HG03066 (cell line): ENCODE results near the gene MSX1.
"Not testable (repeated sequence)": the region's sequence is repeated elsewhere in the genome, so short reads cannot be mapped to it uniquely, and the experiment has no call there.

Source experiments
- ATAC-seq: cut with Tn5 transposase; IDR thresholded peaks from one replicate; pipeline ENCODE4 v1.9.1; 2021; ENCODE audit warnings: low read depth; ENCODE audit not compliant: unreplicated experiment

MSX1 gene

DNA sequence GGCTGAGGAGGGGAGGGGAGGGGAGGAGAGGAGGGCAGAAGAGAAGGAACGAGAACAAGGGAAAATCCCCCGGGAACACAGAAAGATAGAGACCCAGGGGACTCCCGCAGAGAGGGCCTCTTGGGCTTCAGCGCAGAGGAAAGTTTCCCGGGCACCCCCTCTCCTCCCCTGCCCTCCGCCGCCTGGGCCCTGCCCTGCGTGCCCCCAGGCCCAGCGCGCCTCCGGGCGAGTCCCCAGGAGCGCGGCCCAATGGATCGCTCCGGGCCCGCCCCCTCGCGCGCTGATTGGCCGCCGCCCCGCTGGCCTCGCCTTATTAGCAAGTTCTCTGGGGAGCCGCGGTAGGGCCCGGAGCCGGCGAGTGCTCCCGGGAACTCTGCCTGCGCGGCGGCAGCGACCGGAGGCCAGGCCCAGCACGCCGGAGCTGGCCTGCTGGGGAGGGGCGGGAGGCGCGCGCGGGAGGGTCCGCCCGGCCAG is at the start of gene MSX1:
Gene MSX1 (plus strand): TSS at position 341 of the 474 bp plus-strand sequence. CDS start 235 bp downstream, outside the sequence.
- ATAC-seq: peak; percentile 80

GRCh38 chr4:4810092-4810774 is 49.2 kb upstream of the MSX1 start:
- no peak for ATAC-seq

DNA sequence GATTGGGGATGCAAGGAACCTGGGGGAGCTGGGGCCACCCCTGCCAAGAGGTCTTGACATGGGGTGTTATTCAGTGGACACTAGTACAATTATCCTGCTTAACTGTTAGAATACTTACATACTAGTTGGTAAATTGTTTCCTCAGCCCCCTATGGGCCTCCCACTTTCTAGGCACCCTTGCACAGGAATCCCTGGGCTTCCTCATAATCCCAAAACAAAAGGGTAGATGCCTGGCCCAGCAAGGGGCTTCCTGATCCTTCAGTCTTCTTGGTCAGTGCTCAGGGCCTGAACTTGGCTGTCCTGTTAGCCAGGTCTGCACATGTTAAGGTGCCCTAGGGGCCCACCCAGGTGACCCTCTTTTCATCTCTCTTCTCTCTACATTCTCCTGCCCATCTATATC is 48.7 kb upstream of the MSX1 start:
- ATAC-seq: no peak

DNA sequence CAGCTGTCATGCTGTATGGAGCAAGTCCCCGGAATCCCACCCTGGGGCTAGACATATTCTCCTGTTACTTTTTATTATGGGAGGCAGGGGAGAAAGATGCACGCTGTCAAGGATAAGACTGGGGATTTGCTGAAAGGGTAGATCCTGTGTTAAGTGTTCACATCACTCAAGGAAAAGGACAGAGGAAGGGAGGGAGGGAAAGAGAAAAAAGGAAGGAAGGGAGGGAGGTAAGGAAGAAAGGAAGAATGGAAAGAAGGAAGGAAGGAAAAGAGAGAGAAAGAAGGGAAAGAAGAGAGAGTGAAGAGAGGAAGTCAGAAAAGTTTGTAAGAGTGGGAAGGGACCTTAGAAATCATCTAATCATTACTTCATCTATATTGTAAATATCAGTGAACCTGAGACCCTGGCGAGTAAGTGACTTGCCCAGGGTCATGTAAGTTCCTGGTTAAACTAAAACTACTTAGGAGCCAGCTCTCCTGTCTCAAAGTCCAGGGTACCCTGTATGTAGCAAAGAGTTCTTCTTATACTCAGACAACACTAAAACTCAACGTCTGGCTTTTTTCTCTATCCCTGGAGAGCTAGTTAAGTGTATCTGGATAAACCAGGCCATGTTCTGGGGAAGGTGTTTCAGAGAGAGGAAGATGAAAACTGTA is 47.2 kb upstream of the MSX1 start:
- no peak for ATAC-seq

DNA sequence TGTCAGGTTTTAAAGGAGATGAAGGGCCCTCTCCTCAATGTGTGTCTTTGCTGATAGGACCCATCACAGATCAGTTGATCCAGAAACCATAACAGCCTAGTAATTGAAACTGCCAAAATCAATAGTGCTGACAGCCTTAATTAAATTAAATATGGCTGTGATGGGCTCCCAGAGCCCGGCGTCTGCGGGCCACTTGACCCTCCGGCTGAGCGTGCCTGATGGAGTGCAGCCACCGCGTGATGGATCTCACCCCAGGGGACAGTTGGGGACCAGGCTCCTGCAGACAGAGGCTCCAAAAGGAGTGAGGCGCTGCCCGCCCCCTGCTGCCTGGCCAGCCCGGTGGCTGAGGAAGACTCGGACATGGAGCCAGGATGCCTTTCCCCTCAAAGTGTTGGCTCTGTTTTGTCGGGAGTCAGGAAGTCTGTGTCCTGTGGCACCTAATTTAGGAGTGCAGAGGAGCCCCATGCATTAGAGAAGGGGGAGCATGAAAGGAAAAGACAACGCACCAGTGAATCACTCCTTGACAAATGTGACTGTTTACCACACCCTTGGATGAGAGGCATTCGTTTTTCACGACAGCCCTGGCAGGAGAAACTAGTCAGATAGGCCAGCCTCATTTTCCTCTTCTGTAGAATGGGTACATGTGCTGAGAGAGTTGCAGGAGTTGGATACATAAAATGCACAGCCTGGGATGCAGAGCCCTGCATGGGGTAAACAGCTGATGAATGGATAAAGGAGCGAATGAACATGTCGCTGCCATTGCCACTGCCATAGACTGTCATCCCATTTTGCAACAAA is 40.9 kb upstream of the MSX1 start:
- no peak for ATAC-seq

- no peak for ATAC-seq
These were observed 40.3 kb upstream of the MSX1 start for GRCh38 chr4:4819213-4819606.

DNA sequence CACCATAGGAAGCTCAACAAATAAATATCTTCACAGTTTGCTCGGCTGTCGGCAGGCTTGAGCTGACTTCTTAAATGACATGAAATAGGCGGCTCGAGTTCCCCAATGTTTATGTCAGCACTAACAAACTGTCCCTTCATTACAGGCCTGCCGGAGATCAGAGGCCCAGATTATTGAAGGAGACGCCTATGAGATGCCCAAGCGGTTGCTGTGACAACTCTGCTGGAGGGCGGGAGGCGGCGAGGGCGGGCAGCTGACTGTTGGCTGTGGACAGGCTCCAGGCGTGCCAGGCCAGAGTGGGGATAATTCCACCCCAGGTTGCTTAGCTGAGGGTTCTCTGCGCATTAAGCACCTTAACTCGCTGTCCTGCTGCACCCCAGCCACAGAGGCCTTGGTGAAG is 39.2 kb upstream of the MSX1 start:
- no peak for ATAC-seq

- no peak for ATAC-seq
These were observed 38.7 kb upstream of the MSX1 start for GRCh38 chr4:4820739-4821138.

- ATAC-seq: no peak
These were observed 37.9 kb upstream of the MSX1 start for GRCh38 chr4:4821577-4821976.

- ATAC-seq: not testable (repeated sequence)
These were observed 37.2 kb upstream of the MSX1 start for GRCh38 chr4:4822286-4822685.

DNA sequence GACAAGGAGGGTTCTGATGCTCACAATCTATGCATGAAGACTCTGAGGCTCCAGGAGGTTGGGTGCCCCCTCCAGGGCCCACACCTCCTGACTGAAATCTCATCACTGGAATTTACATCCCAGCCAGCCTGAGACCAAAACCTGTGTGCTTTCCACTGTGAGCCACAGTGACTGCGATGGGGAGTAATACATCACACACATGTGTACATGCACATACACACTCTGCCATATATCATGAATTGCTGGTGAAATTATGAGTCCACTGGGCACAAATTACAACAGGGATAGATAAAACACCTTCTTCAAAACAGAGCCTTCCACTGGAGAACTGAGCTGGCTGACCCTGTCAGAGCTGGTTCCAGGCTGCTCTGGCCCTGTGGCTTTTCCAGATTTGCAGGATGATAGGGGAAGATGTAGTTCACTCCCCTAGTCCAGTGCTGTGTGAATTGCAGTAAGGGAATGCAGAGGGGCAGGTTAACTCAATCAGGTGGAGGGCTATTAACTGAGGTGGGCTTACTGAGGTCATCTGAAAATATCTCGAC is 35.8 kb upstream of the MSX1 start:
- no peak for ATAC-seq

- ATAC-seq: no peak
These were observed 35.2 kb upstream of the MSX1 start for GRCh38 chr4:4824232-4824631.

DNA sequence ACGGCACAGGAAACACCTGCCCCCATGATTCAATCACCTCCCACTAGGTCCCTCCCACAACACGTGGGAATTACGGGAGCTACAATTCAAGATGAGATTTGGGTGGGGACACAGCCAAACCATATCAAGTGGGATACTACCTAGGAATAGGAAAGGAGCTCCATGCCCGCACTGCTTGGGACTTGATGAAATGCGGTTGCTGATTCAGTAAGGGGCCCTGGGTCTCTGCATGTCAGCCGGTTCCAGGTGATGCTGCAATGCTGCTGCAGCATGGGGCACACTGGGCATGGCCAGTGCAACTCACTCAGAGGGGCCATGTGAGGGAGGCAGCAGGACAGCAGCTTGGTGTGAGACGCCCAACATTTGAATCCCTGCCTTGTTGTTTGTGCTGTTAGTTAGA is 34.0 kb upstream of the MSX1 start:
- ATAC-seq: no peak

GRCh38 chr4:4829837-4830236 is 29.6 kb upstream of the MSX1 start:
- no peak for ATAC-seq

DNA sequence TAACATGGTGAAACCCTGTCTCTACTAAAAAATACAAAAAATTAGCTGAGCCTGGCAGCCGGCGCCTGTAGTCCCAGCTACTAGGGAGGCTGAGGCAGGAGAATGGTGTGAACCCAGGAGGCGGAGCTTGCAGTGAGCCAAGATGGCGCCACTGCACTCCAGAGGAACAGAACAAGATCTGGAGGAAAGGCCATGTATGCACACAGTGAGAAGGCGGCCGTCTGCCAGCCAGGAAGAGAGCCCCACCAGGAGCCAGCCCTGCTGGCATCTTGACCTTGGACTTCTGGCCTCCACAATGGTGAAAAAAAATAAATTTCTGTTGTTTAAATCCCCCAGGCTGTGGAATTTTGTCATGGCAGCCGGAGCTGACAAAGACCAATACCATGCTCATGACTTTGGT is 28.2 kb upstream of the MSX1 start:
- no peak for ATAC-seq

GRCh38 chr4:4831825-4832224 is 27.6 kb upstream of the MSX1 start:
- ATAC-seq: no peak

DNA sequence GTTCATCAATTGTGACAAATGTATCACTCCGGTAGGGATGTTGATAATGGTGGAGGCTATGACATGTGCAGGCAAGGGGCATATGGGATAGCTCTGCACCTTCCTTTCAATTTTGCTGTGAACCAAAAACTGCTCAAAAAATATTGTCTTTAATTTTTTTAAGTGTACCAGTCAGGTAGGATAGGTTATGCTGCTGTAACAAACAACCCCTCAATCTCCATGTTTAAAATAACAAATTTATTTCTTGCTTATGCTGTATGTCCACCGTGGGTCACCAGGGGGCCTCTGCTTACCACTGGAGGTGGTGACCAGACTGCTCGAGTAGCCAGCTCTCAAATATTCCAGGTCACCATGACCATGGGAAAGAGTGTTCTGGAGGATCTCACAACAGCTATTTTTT is 23.4 kb upstream of the MSX1 start:
- no peak for ATAC-seq

DNA sequence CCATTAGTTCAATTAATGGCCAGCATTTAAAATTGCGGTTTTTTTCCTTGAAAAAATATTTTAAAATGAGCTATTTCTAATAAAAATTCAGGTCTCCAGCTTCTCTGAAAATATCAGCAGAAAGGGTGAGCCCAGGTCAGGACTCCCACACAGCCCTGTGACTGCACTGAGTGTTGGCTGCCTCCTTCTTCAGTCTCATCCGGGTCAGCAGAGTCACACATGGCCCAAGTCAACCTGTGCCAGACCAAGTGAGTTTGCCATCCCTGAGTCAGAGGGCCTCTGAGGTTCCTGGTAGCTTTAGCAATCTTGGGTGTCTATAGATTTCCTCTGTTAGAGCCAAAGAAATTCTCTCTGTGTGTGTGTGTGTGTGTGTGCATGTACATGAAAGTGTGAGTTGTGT is 22.1 kb upstream of the MSX1 start:
- ATAC-seq: no peak

DNA sequence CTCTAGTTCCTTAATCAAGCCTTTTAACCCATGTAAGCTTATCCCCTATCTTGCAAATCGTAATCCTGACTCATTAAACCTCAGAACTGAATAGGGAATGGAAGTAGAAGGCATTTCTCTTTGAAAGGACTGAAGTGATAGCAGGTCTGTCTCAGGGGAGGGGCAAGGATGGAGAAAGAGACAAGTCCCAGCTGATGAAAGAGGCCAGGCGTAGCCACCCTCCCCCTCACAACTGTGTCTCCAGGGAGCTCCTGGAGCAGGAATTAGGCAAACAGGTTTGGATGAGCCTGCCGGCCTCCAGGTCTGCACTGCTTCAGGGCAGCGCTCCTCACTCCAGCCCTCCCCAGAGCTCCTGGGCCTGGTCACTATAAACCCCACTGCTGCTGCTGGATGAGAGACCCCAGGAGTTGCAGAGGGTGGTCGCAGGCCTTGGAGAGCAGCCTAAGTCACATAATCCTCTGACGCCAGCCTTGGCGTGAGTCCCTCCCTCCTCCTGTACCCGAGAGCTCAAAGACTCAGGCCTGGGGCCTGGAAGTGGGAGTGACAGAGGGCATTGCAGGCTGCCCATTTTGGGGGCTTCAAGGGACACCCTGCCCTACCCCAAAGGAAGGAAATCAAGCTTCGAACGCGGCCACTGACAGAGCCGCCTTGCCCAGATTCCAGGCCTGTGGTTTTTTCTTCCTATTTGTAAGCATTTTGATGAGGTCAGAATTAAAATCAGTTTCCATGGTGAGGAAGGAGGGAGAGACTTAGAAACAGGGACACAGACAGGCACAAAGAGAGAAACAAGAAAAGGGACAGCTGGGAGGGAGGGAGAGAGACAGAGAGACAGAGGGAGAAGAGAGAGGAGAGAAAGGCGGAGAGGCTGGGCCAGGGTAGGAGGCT is 21.2 kb upstream of the MSX1 start:
- ATAC-seq: no peak
